Stimulated activated CD8-positive, alpha-beta memory T cell treated with anti-CD3 and anti-CD28 coated beads, Interleukin-4, amount 100 ng/mL, for 1 hour (primary cell): ENCODE data around the gene TFAP2E.

Experiments
- DNase-seq, 2 donors: peaks; one replicate each; pipeline ENCODE4 v3.0.0-alpha.2; 2020; ENCODE audit warnings: low read depth in 2 of 2, low spot score in 1 of 2

The TFAP2E gene

GRCh38 chr1:35594005-35594760 is 21.1 kb downstream of the TFAP2E start:
- no peak for DNase-seq

- no peak for DNase-seq
Measured at GRCh38 chr1:35595684-35596083, 22.6 kb downstream of the TFAP2E start.

GRCh38 chr1:35597870-35598269 is 24.8 kb downstream of the TFAP2E start:
- no peak for DNase-seq

GRCh38 chr1:35598895-35599294 is 25.8 kb downstream of the TFAP2E start:
- no peak for DNase-seq

GRCh38 chr1:35599411-35599810 is 26.3 kb downstream of the TFAP2E start:
- no peak for DNase-seq

GRCh38 chr1:35600593-35600992 is 27.5 kb downstream of the TFAP2E start:
- DNase-seq: no peak

GRCh38 chr1:35603468-35603867 is 30.4 kb downstream of the TFAP2E start:
- DNase-seq: no peak

- no peak for DNase-seq
Measured at GRCh38 chr1:35603941-35604340, 30.8 kb downstream of the TFAP2E start.

- DNase-seq: no peak
Measured at GRCh38 chr1:35605071-35605866, 32.2 kb downstream of the TFAP2E start.

- DNase-seq: no peak
Measured at GRCh38 chr1:35605867-35606182, 32.7 kb downstream of the TFAP2E start.

- no peak for DNase-seq
Measured at GRCh38 chr1:35611655-35612054, 38.5 kb downstream of the TFAP2E start.

GRCh38 chr1:35615440-35615839 is 42.3 kb downstream of the TFAP2E start:
- no peak for DNase-seq

GRCh38 chr1:35619237-35620121 is 46.4 kb downstream of the TFAP2E start:
- DNase-seq: no peak

GRCh38 chr1:35622510-35623178 is 49.5 kb downstream of the TFAP2E start:
- DNase-seq: no peak

- DNase-seq: no peak
Measured at GRCh38 chr1:35623832-35624231, 50.7 kb downstream of the TFAP2E start.

GRCh38 chr1:35629051-35629450 is 55.9 kb downstream of the TFAP2E start:
- no peak for DNase-seq

- no peak for DNase-seq
Measured at GRCh38 chr1:35631396-35631795, 58.3 kb downstream of the TFAP2E start.

- DNase-seq: no peak
Measured at GRCh38 chr1:35633547-35633946, 60.4 kb downstream of the TFAP2E start.

- DNase-seq: no peak
Measured at GRCh38 chr1:35637401-35637809, 64.3 kb downstream of the TFAP2E start.

GRCh38 chr1:35640380-35641232 is 67.5 kb downstream of the TFAP2E start:
- DNase-seq: no peak
